Measurements from ENCODE around the gene KCNIP4. TPM values are rescaled to one million over a fixed set of nuclear protein-coding genes. Genes with fewer than 3 reads are reported as not detected.

KCNIP4 gene
- total and polyA plus RNA-seq, 9 of the 15 experiments (the other 6 are each of a cell fraction or from before 2014, with no cell fraction given), result 0.25 to 0.41 TPM; not detected in 7

DNA sequence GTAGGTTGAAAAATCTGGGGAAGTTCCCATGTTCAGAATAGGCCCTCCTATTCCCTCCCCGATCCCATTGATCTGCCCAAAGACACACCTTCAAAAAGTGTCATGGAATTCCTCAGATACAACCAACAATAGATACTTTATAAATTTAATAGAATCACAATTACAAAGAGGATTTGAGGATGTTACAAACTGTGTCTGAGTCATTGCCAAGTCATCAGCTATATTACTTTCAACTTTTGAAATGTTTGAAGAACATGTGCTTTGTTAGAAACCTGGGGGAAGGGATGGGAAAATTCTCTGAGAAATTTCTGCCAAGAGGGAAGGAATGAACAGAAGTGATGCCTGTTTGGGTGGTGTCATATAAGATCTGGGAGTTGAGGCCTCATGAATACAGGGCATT is 46.7 kb downstream of the KCNIP4 start (continued):
- TF ChIP-seq, protein P1, sequence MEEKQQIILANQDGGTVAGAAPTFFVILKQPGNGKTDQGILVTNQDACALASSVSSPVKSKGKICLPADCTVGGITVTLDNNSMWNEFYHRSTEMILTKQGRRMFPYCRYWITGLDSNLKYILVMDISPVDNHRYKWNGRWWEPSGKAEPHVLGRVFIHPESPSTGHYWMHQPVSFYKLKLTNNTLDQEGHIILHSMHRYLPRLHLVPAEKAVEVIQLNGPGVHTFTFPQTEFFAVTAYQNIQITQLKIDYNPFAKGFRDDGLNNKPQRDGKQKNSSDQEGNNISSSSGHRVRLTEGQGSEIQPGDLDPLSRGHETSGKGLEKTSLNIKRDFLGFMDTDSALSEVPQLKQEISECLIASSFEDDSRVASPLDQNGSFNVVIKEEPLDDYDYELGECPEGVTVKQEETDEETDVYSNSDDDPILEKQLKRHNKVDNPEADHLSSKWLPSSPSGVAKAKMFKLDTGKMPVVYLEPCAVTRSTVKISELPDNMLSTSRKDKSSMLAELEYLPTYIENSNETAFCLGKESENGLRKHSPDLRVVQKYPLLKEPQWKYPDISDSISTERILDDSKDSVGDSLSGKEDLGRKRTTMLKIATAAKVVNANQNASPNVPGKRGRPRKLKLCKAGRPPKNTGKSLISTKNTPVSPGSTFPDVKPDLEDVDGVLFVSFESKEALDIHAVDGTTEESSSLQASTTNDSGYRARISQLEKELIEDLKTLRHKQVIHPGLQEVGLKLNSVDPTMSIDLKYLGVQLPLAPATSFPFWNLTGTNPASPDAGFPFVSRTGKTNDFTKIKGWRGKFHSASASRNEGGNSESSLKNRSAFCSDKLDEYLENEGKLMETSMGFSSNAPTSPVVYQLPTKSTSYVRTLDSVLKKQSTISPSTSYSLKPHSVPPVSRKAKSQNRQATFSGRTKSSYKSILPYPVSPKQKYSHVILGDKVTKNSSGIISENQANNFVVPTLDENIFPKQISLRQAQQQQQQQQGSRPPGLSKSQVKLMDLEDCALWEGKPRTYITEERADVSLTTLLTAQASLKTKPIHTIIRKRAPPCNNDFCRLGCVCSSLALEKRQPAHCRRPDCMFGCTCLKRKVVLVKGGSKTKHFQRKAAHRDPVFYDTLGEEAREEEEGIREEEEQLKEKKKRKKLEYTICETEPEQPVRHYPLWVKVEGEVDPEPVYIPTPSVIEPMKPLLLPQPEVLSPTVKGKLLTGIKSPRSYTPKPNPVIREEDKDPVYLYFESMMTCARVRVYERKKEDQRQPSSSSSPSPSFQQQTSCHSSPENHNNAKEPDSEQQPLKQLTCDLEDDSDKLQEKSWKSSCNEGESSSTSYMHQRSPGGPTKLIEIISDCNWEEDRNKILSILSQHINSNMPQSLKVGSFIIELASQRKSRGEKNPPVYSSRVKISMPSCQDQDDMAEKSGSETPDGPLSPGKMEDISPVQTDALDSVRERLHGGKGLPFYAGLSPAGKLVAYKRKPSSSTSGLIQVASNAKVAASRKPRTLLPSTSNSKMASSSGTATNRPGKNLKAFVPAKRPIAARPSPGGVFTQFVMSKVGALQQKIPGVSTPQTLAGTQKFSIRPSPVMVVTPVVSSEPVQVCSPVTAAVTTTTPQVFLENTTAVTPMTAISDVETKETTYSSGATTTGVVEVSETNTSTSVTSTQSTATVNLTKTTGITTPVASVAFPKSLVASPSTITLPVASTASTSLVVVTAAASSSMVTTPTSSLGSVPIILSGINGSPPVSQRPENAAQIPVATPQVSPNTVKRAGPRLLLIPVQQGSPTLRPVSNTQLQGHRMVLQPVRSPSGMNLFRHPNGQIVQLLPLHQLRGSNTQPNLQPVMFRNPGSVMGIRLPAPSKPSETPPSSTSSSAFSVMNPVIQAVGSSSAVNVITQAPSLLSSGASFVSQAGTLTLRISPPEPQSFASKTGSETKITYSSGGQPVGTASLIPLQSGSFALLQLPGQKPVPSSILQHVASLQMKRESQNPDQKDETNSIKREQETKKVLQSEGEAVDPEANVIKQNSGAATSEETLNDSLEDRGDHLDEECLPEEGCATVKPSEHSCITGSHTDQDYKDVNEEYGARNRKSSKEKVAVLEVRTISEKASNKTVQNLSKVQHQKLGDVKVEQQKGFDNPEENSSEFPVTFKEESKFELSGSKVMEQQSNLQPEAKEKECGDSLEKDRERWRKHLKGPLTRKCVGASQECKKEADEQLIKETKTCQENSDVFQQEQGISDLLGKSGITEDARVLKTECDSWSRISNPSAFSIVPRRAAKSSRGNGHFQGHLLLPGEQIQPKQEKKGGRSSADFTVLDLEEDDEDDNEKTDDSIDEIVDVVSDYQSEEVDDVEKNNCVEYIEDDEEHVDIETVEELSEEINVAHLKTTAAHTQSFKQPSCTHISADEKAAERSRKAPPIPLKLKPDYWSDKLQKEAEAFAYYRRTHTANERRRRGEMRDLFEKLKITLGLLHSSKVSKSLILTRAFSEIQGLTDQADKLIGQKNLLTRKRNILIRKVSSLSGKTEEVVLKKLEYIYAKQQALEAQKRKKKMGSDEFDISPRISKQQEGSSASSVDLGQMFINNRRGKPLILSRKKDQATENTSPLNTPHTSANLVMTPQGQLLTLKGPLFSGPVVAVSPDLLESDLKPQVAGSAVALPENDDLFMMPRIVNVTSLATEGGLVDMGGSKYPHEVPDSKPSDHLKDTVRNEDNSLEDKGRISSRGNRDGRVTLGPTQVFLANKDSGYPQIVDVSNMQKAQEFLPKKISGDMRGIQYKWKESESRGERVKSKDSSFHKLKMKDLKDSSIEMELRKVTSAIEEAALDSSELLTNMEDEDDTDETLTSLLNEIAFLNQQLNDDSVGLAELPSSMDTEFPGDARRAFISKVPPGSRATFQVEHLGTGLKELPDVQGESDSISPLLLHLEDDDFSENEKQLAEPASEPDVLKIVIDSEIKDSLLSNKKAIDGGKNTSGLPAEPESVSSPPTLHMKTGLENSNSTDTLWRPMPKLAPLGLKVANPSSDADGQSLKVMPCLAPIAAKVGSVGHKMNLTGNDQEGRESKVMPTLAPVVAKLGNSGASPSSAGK (IDR thresholded peaks at IDR 0.05), result no peak
- TF ChIP-seq, protein P2, sequence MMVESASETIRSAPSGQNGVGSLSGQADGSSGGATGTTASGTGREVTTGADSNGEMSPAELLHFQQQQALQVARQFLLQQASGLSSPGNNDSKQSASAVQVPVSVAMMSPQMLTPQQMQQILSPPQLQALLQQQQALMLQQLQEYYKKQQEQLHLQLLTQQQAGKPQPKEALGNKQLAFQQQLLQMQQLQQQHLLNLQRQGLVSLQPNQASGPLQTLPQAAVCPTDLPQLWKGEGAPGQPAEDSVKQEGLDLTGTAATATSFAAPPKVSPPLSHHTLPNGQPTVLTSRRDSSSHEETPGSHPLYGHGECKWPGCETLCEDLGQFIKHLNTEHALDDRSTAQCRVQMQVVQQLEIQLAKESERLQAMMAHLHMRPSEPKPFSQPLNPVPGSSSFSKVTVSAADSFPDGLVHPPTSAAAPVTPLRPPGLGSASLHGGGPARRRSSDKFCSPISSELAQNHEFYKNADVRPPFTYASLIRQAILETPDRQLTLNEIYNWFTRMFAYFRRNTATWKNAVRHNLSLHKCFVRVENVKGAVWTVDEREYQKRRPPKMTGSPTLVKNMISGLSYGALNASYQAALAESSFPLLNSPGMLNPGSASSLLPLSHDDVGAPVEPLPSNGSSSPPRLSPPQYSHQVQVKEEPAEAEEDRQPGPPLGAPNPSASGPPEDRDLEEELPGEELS (CRISPR knock-in tag; IDR thresholded peaks at IDR 0.05; ENCODE audit: borderline replicate concordance), result no peak
- no peak for TF ChIP-seq BRCA1 (IDR thresholded peaks at IDR 0.05)
- TF ChIP-seq BRCA1 (CRISPR knock-in tag; IDR thresholded peaks at IDR 0.05), result no peak
- no peak for TF ChIP-seq HDAC6 (IDR thresholded peaks at IDR 0.05; ENCODE audit: low read depth, low read length)
- no peak for TF ChIP-seq RAD21 (CRISPR knock-in tag; conservative IDR thresholded peaks at IDR 0.05 in 1 of 2, IDR thresholded peaks at IDR 0.05 in 1 of 2)
